IMR-90 (cell line): ENCODE data around the gene MTFR1L. TPM values are rescaled to one million over a fixed set of nuclear protein-coding genes. Genes with fewer than 3 reads are reported as not detected.
A peak's percentile ranks its signal among the peaks of the same experiment; 100 is the strongest.

Experiments used
- ATAC-seq: fragments of 200-7000 bp; cut with Tn5 transposase; 2 replicates; pipeline ENCODE4 v1.9.1; 2020; ENCODE audit warnings: low read depth, mild to moderate bottlenecking, moderate library complexity
- BruUV-seq: library from RNA; stranded (reverse); fragments of 400-500 nt; replicated peaks from 2 replicates; lab custom pipeline; 2021; lab: Mats Ljungman, UMichigan
- CTCF ChIA-PET: fragments of 300-600 bp; formaldehyde crosslinking; extraction: SDS; loops from one replicate; lab custom pipeline; 2021; ENCODE audit warnings: antibody characterized with exemption; lab: Yijun Ruan, JAX
- POLR2A ChIA-PET: fragments of 300-600 bp; sonication (Branson Sonifier 250); formaldehyde crosslinking; loops from one replicate; lab custom pipeline; 2022; ENCODE audit warnings: antibody characterized with exemption; ENCODE audit not compliant: unreplicated experiment; lab: Charles Lee
- DNase-seq: peaks from one replicate; pipeline ENCODE4 v3.0.0; 2013
- H2AFZ ChIP-seq: replicated peaks from 2 replicates; pipeline ENCODE3; 2013; ENCODE audit warnings: low read length, mild to moderate bottlenecking; ENCODE audit not compliant: poor library complexity
- H2AK5ac ChIP-seq: 2 replicates; pipeline ENCODE4 v1.6.1; 2013; ENCODE audit warnings: low read depth, low read length, inconsistent platforms
- H2AK9ac ChIP-seq: replicated peaks from 2 replicates; pipeline ENCODE3; 2013; ENCODE audit warnings: mild to moderate bottlenecking, low read depth, low read length, moderate library complexity; ENCODE audit not compliant: poor library complexity
- H2BK120ac ChIP-seq: 2 replicates; pipeline ENCODE4 v1.6.1; 2013; ENCODE audit warnings: low read depth, low read length, inconsistent platforms
- H2BK15ac ChIP-seq: 3 replicates; pipeline ENCODE4 v1.6.1; 2013; ENCODE audit warnings: low read depth, low read length, inconsistent platforms
- H2BK20ac ChIP-seq: 2 replicates; pipeline ENCODE4 v1.6.1; 2013; ENCODE audit warnings: low read depth, mild to moderate bottlenecking, inconsistent platforms, low read length, moderate library complexity
- H2BK5ac ChIP-seq: 2 replicates; pipeline ENCODE4 v1.6.1; 2013; ENCODE audit warnings: mild to moderate bottlenecking, low read depth, low read length, inconsistent platforms; ENCODE audit not compliant: poor library complexity, severe bottlenecking
- H3K14ac ChIP-seq: replicated peaks from 2 replicates; pipeline ENCODE4 v1.6.1; 2013; ENCODE audit warnings: low read depth, low read length, inconsistent platforms
- H3K18ac ChIP-seq: 2 replicates; pipeline ENCODE4 v1.6.1; 2013; ENCODE audit warnings: low read depth, low read length, control low read depth
- H3K23ac ChIP-seq: 2 replicates; pipeline ENCODE4 v1.6.1; 2013; ENCODE audit warnings: low read depth, low read length, inconsistent platforms
- H3K27ac ChIP-seq: 2 replicates; pipeline ENCODE4 v1.5.1; 2013; ENCODE audit warnings: mild to moderate bottlenecking, control low read depth, low read length; ENCODE audit not compliant: insufficient read depth
- H3K27me3 ChIP-seq: 2 replicates; pipeline ENCODE4 v1.6.1; 2013; ENCODE audit warnings: low read length; ENCODE audit not compliant: control insufficient read depth, insufficient read depth
- H3K36me3 ChIP-seq: 2 replicates; pipeline ENCODE4 v1.6.1; 2013; ENCODE audit warnings: low read length, mixed read lengths; ENCODE audit not compliant: control insufficient read depth, insufficient read depth
- H3K4ac ChIP-seq: 2 replicates; pipeline ENCODE4 v1.6.1; 2013; ENCODE audit warnings: low read depth, low read length, inconsistent platforms
- H3K4me1 ChIP-seq: 2 replicates; pipeline ENCODE4 v1.6.1; 2013; ENCODE audit warnings: low read length, mixed read lengths; ENCODE audit not compliant: control insufficient read depth, insufficient read depth
- H3K4me2 ChIP-seq: 2 replicates; pipeline ENCODE4 v1.6.1; 2013; ENCODE audit warnings: low read depth, mild to moderate bottlenecking, control low read depth, low read length, moderate library complexity
- H3K4me3 ChIP-seq: 2 replicates; pipeline ENCODE4 v1.5.1; 2013; ENCODE audit warnings: low read depth, mild to moderate bottlenecking, control low read depth, low read length, moderate library complexity; ENCODE audit not compliant: insufficient read depth
- H3K56ac ChIP-seq: 2 replicates; pipeline ENCODE4 v1.6.1; 2013; ENCODE audit warnings: low read length, inconsistent platforms; ENCODE audit not compliant: insufficient read depth; ENCODE audit errors: extremely low read depth
- H3K79me1 ChIP-seq, 2 experiments: 2 replicates each; pipeline ENCODE4 v1.6.1; 2013; ENCODE audit warnings: low read length in 2 of 2, inconsistent platforms in 1 of 2, low read depth in 1 of 2
- H3K9ac ChIP-seq: 2 replicates; pipeline ENCODE4 v1.6.1; 2013; ENCODE audit warnings: low read depth, low read length, control low read depth
- H3K9me1 ChIP-seq: 2 replicates; pipeline ENCODE4 v1.6.1; 2013; ENCODE audit warnings: low read length, inconsistent platforms; ENCODE audit not compliant: insufficient read depth
- H3K9me3 ChIP-seq: 2 replicates; pipeline ENCODE4 v1.6.1; 2013; ENCODE audit warnings: low read length; ENCODE audit not compliant: control insufficient read depth, insufficient read depth
- H4K20me1 ChIP-seq: 2 replicates; pipeline ENCODE4 v1.6.1; 2013; ENCODE audit warnings: low read length, inconsistent platforms; ENCODE audit not compliant: insufficient read depth
- H4K5ac ChIP-seq: 2 replicates; pipeline ENCODE4 v1.6.1; 2013; ENCODE audit warnings: mild to moderate bottlenecking, low read depth, low read length, control low read depth
- H4K8ac ChIP-seq, 2 experiments: 2 replicates each; pipeline ENCODE4 v1.6.1; 2013; ENCODE audit warnings: low read depth in 2 of 2, low read length in 2 of 2, control low read depth in 1 of 2, inconsistent platforms in 1 of 2
- H4K91ac ChIP-seq: 2 replicates; pipeline ENCODE4 v1.6.1; 2013; ENCODE audit warnings: low read depth, low read length, inconsistent platforms; ENCODE audit not compliant: insufficient read depth
- BHLHE40 ChIP-seq: fragments of 150-350 bp; IDR thresholded peaks from 2 replicates; pipeline ENCODE4 v1.6.1; 2016; ENCODE audit warnings: mild to moderate bottlenecking, low read depth, low read length
- CEBPB ChIP-seq: IDR thresholded peaks from 2 replicates; pipeline ENCODE4 v1.6.1; 2012; ENCODE audit warnings: low read depth, low read length, improper control_type of control experiment
- CHD1 ChIP-seq: IDR thresholded peaks from 2 replicates; pipeline ENCODE4 v1.6.1; 2012; ENCODE audit warnings: low read depth, low read length, improper control_type of control experiment
- FOS ChIP-seq: fragments of 150-350 bp; IDR thresholded peaks from 2 replicates; pipeline ENCODE4 v1.6.1; 2016; ENCODE audit warnings: low read depth, low read length
- MAFK ChIP-seq: IDR thresholded peaks from 2 replicates; pipeline ENCODE4 v1.6.1; 2012; ENCODE audit warnings: low read depth, low read length, improper control_type of control experiment
- MAZ ChIP-seq: IDR thresholded peaks from 2 replicates; pipeline ENCODE4 v1.6.1; 2012; ENCODE audit warnings: low read depth, mild to moderate bottlenecking, low read length, improper control_type of control experiment, moderate library complexity, borderline replicate concordance
- MXI1 ChIP-seq: IDR thresholded peaks from 2 replicates; pipeline ENCODE4 v1.6.1; 2012; ENCODE audit warnings: low read depth, mild to moderate bottlenecking, low read length, moderate library complexity, borderline replicate concordance
- NFE2L2 ChIP-seq: fragments of 150-350 bp; IDR thresholded peaks from 2 replicates; pipeline ENCODE4 v1.6.1; 2016; ENCODE audit warnings: low read depth, mild to moderate bottlenecking, low read length
- POLR2A ChIP-seq: IDR thresholded peaks from 2 replicates; pipeline ENCODE4 v1.6.1; 2012; ENCODE audit warnings: mild to moderate bottlenecking, low read depth, low read length
- RAD21 ChIP-seq: IDR thresholded peaks from 2 replicates; pipeline ENCODE4 v1.6.1; 2012; ENCODE audit warnings: low read length, improper control_type of control experiment
- RFX5 ChIP-seq: IDR thresholded peaks from 2 replicates; pipeline ENCODE4 v1.8.0; 2012; ENCODE audit warnings: low read depth, mild to moderate bottlenecking, low read length, moderate library complexity
- WGBS, 2 experiments: methylation state at CpG; one replicate each; pipeline versions ENCODE4 v1.1.5 to v1.1.7; 2013; ENCODE audit warnings: missing lambda C conversion rate in 2 of 2; ENCODE audit not compliant: insufficient read length in 1 of 2; ENCODE audit errors: extremely low coverage in 2 of 2; 5-methylcytosine and 5-hydroxymethylcytosine counted together
- dilution Hi-C: fragments of 300-500 bp; cut with HindIII; formaldehyde crosslinking; loops from one replicate; pipeline ENCODE4 v1.14.3; 2018; ENCODE audit warnings: low sequenced_read_pairs; ENCODE audit not compliant: unreplicated experiment
- in situ Hi-C: fragments of 300-500 bp; cut with MboI; formaldehyde crosslinking; loops from 3 replicates; pipeline ENCODE4 v1.14.3; 2019; ENCODE audit warnings: low sequenced_read_pairs, inconsistent platforms, mixed read lengths
- intact Hi-C: fragments of 100-400 bp; cut with micrococcal nuclease; formaldehyde crosslinking; loops from 2 replicates; pipeline ENCODE4 v1.10.0; 2022
- polyA plus RNA-seq, 3 experiments: library from polyadenylated mRNA; depleted of rRNA; stranded (reverse); fragments of >200 nt; gene quantifications; 2 replicates each; pipeline ENCODE4 v1.2.3, GENCODE V29; 2012; ENCODE audit warnings: low replicate concordance in 1 of 3
- total RNA-seq: library from RNA; depleted of rRNA; stranded (reverse); fragments of >200 nt; gene quantifications from 2 replicates; pipeline ENCODE4 v1.2.3, GENCODE V29; 2012
- TF ChIP-seq, protein P1 (sequence below): fragments of 150-350 bp; IDR thresholded peaks from 2 replicates; pipeline ENCODE4 v1.6.1; 2017; ENCODE audit warnings: mild to moderate bottlenecking, antibody characterized with exemption, low read length, low read depth
- TF ChIP-seq, protein P2 (sequence below): conservative IDR thresholded peaks from 2 replicates; pipeline ENCODE4 v1.5.1; 2012; ENCODE audit warnings: mild to moderate bottlenecking, low read depth, low read length, improper control_type of control experiment
- TF ChIP-seq, protein P3 (sequence below): fragments of 150-350 bp; IDR thresholded peaks from 2 replicates; pipeline ENCODE4 v1.6.1; 2016; ENCODE audit warnings: low read depth, mild to moderate bottlenecking, low read length, moderate library complexity, borderline replicate concordance

Gene MTFR1L
- total and polyA plus RNA-seq, 2 of the 4 experiments (the other 2 are of a cell fraction), result 69.1 to 69.7 TPM

DNA sequence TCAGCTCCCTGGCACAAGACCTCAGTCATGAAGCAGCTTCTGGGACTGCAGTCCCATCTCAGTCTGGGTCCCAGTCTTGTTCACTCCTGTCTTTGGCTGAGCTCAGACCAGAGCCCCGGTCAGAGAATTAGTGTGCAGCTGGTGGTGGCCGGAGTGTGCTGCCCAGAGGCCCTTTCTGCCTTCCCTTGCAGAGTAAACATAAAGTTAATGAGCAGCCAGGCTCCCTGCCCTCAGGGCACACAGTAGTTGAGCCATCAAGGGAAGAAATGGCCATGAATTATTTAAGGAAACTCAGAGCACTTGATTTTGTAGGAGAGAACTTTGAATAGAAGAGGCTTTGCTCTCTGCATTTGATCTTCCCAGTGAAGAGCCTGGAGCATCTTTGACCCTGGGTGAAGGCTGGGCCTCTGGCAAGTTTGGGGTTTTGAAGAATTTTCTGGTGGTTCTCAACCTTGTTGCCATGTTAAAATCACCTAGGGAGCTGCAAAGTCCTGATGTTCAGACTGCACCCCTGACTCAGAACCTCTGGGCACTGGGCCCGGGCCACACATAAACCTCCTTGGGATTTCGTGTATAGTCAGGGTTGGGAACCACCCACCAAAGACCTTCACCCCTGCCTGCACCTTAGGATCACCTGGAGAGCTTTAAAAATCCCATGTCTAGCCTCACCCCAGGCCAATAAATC, 46.2 kb upstream of the MTFR1L start:
- Histone ChIP-seq H3K79me1 (no peaks in the 10 kb centered on the region), H3K23ac (no peak overlapping the region; the same call in 1 of the 2 replicates), H2BK20ac (no peak overlapping the region), H3K27ac (no peak overlapping the region), H2AFZ (no peak overlapping the region), H2AK9ac (no peak overlapping the region), H3K14ac (no peak overlapping the region), H3K18ac (no peak overlapping the region), H3K9ac (no peak overlapping the region), H3K56ac (no peak overlapping the region), H2AK5ac (no peak overlapping the region), H4K8ac (no peak overlapping the region), H3K27me3 (no peaks in the 10 kb centered on the region), H4K20me1 (no peaks in the 10 kb centered on the region), H2BK15ac (no peak overlapping the region), H2BK5ac (no peak overlapping the region), H3K36me3 (peaks cover 33% of the 10 kb centered on the region; the same call in 1 of the 2 replicates), H3K4me1 (peaks cover 4% of the 10 kb centered on the region; the same call in 1 of the 2 replicates), H3K9me1 (peaks cover 14% of the 10 kb centered on the region), H3K4ac (no peak overlapping the region), H3K9me3 (no peaks in the 10 kb centered on the region), H3K4me2 (no peak overlapping the region), H4K91ac (no peak overlapping the region), H4K5ac (no peak overlapping the region), H2BK120ac (no peak overlapping the region), H3K4me3 (no peak overlapping the region)
- 74% methylated on average over 3 of the region's 4 CpGs; no CpG with 5 or more reads in 1 of the 2 experiments for WGBS, 2 experiments
- peak; percentile 12 for DNase-seq
- ATAC-seq, result peak; percentile 72
- in situ Hi-C loops, result no loop called here
- dilution Hi-C loops, result no loop called here
- intact Hi-C loops, result no loop called here
- BruUV-seq, result no TSS peak
- ChIA-PET POLR2A (no interaction called here), CTCF (no interaction called here)
- no peak for TF ChIP-seq POLR2A
- TF ChIP-seq, protein P1, sequence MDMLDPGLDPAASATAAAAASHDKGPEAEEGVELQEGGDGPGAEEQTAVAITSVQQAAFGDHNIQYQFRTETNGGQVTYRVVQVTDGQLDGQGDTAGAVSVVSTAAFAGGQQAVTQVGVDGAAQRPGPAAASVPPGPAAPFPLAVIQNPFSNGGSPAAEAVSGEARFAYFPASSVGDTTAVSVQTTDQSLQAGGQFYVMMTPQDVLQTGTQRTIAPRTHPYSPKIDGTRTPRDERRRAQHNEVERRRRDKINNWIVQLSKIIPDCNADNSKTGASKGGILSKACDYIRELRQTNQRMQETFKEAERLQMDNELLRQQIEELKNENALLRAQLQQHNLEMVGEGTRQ, result no peak
- TF ChIP-seq MAFK, result no peak
- TF ChIP-seq CEBPB, result no peak
- TF ChIP-seq, protein P2, sequence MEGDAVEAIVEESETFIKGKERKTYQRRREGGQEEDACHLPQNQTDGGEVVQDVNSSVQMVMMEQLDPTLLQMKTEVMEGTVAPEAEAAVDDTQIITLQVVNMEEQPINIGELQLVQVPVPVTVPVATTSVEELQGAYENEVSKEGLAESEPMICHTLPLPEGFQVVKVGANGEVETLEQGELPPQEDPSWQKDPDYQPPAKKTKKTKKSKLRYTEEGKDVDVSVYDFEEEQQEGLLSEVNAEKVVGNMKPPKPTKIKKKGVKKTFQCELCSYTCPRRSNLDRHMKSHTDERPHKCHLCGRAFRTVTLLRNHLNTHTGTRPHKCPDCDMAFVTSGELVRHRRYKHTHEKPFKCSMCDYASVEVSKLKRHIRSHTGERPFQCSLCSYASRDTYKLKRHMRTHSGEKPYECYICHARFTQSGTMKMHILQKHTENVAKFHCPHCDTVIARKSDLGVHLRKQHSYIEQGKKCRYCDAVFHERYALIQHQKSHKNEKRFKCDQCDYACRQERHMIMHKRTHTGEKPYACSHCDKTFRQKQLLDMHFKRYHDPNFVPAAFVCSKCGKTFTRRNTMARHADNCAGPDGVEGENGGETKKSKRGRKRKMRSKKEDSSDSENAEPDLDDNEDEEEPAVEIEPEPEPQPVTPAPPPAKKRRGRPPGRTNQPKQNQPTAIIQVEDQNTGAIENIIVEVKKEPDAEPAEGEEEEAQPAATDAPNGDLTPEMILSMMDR, result no peak
- no peak for TF ChIP-seq NFE2L2
- TF ChIP-seq, protein P3, sequence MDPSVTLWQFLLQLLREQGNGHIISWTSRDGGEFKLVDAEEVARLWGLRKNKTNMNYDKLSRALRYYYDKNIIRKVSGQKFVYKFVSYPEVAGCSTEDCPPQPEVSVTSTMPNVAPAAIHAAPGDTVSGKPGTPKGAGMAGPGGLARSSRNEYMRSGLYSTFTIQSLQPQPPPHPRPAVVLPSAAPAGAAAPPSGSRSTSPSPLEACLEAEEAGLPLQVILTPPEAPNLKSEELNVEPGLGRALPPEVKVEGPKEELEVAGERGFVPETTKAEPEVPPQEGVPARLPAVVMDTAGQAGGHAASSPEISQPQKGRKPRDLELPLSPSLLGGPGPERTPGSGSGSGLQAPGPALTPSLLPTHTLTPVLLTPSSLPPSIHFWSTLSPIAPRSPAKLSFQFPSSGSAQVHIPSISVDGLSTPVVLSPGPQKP, result no peak
- TF ChIP-seq MAZ, result no peak
- TF ChIP-seq BHLHE40, result no peak
- no peak for TF ChIP-seq RAD21
- no peak for TF ChIP-seq CHD1
- TF ChIP-seq FOS, result no peak
- no peak for TF ChIP-seq RFX5
- TF ChIP-seq MXI1, result no peak
